Measurements from ENCODE around the gene IQUB. TPM values are rescaled to one million over a fixed set of nuclear protein-coding genes. Genes with fewer than 3 reads are reported as not detected.

IQUB gene
- total and polyA plus RNA-seq, 2 donors (not counting 1 experiment from before 2014, with no cell fraction given): 0.09 to 0.83 TPM

GRCh38 chr7:123440101-123440548, 94.3 kb downstream of the IQUB start:
- Histone ChIP-seq H3K79me2 (ENCODE audit: control insufficient read depth, insufficient read depth, low read length) (no peaks in the 10 kb centered on the region), H2AFZ (ENCODE audit: low read length) (no peak overlapping the region), H3K27ac (ENCODE audit: insufficient read depth, low read length) (no peak overlapping the region), H3K4me3 (replicated peaks in 1 of 4; ENCODE audit: control extremely low read depth in 1 of 4, insufficient read depth in 1 of 4, low read depth in 3 of 4, low read length in 4 of 4) (no peak overlapping the region), H3K36me3 (ENCODE audit: control insufficient read depth, insufficient read depth, low read length) (no peaks in the 10 kb centered on the region), H3K9me3 (ENCODE audit: control insufficient read depth, insufficient read depth, low read depth, low read length) (no peaks in the 10 kb centered on the region), H3K4me1 (ENCODE audit: control insufficient read depth, extremely low read depth, insufficient read depth, low read length) (no peaks in the 10 kb centered on the region), H4K20me1 (ENCODE audit: control insufficient read depth, extremely low read depth, insufficient read depth, low read length) (no peaks in the 10 kb centered on the region), H3K9ac (ENCODE audit: insufficient read depth, low read length) (no peak overlapping the region), H3K27me3 (ENCODE audit: control insufficient read depth, insufficient read depth, low read length) (no peaks in the 10 kb centered on the region), H3K4me2 (ENCODE audit: extremely low read depth, insufficient read depth, low read length) (no peak overlapping the region)
- TF ChIP-seq CTCF (conservative IDR thresholded peaks at IDR 0.05 in 1 of 2, IDR thresholded peaks at IDR 0.05 in 1 of 2; ENCODE audit: low read depth in 1 of 2, low read length in 2 of 2) (no peak), EZH2 (IDR thresholded peaks at IDR 0.05; ENCODE audit: low read length, missing control alignments) (no peak)
- DNase-seq (ENCODE audit: low read depth in 2 of 2): no peak

GRCh38 chr7:123439191-123439590, 95.2 kb downstream of the IQUB start:
- Histone ChIP-seq H3K4me1 (ENCODE audit: control insufficient read depth, extremely low read depth, insufficient read depth, low read length) (no peaks in the 10 kb centered on the region), H3K9me3 (ENCODE audit: control insufficient read depth, insufficient read depth, low read depth, low read length) (no peaks in the 10 kb centered on the region), H3K36me3 (ENCODE audit: control insufficient read depth, insufficient read depth, low read length) (no peaks in the 10 kb centered on the region), H3K27ac (ENCODE audit: insufficient read depth, low read length) (no peak overlapping the region), H3K9ac (ENCODE audit: insufficient read depth, low read length) (no peak overlapping the region), H3K4me2 (ENCODE audit: extremely low read depth, insufficient read depth, low read length) (no peak overlapping the region), H2AFZ (ENCODE audit: low read length) (no peak overlapping the region), H3K27me3 (ENCODE audit: control insufficient read depth, insufficient read depth, low read length) (no peaks in the 10 kb centered on the region), H4K20me1 (ENCODE audit: control insufficient read depth, extremely low read depth, insufficient read depth, low read length) (no peaks in the 10 kb centered on the region), H3K79me2 (ENCODE audit: control insufficient read depth, insufficient read depth, low read length) (no peaks in the 10 kb centered on the region), H3K4me3 (replicated peaks in 1 of 4; ENCODE audit: control extremely low read depth in 1 of 4, insufficient read depth in 1 of 4, low read depth in 3 of 4, low read length in 4 of 4) (no peak overlapping the region)
- TF ChIP-seq EZH2 (IDR thresholded peaks at IDR 0.05; ENCODE audit: low read length, missing control alignments) (no peak), CTCF (conservative IDR thresholded peaks at IDR 0.05 in 1 of 2, IDR thresholded peaks at IDR 0.05 in 1 of 2; ENCODE audit: low read depth in 1 of 2, low read length in 2 of 2) (no peak)
- DNase-seq (ENCODE audit: low read depth in 2 of 2): no peak

- DNase-seq (ENCODE audit: low read depth in 2 of 2): no peak
- Histone ChIP-seq H3K9ac (ENCODE audit: insufficient read depth, low read length) (no peak overlapping the region), H4K20me1 (ENCODE audit: control insufficient read depth, extremely low read depth, insufficient read depth, low read length) (no peaks in the 10 kb centered on the region), H3K9me3 (ENCODE audit: control insufficient read depth, insufficient read depth, low read depth, low read length) (no peaks in the 10 kb centered on the region), H3K4me2 (ENCODE audit: extremely low read depth, insufficient read depth, low read length) (no peak overlapping the region), H3K4me1 (ENCODE audit: control insufficient read depth, extremely low read depth, insufficient read depth, low read length) (no peaks in the 10 kb centered on the region), H3K27me3 (ENCODE audit: control insufficient read depth, insufficient read depth, low read length) (no peaks in the 10 kb centered on the region), H3K79me2 (ENCODE audit: control insufficient read depth, insufficient read depth, low read length) (no peaks in the 10 kb centered on the region), H3K36me3 (ENCODE audit: control insufficient read depth, insufficient read depth, low read length) (no peaks in the 10 kb centered on the region), H3K27ac (ENCODE audit: insufficient read depth, low read length) (no peak overlapping the region), H2AFZ (ENCODE audit: low read length) (no peak overlapping the region), H3K4me3 (replicated peaks in 1 of 4; ENCODE audit: control extremely low read depth in 1 of 4, insufficient read depth in 1 of 4, low read depth in 3 of 4, low read length in 4 of 4) (no peak overlapping the region)
- TF ChIP-seq CTCF (conservative IDR thresholded peaks at IDR 0.05 in 1 of 2, IDR thresholded peaks at IDR 0.05 in 1 of 2; ENCODE audit: low read depth in 1 of 2, low read length in 2 of 2): no peak
- no peak for TF ChIP-seq EZH2 (IDR thresholded peaks at IDR 0.05; ENCODE audit: low read length, missing control alignments)
Observed at GRCh38 chr7:123437447-123437995, 96.9 kb downstream of the IQUB start.
